Activated effector memory CD4-positive, alpha-beta T cell treated with Interleukin-2 at 50 U/mL for 16 hours (primary cell): ENCODE results near the gene STT3B.
A peak's percentile ranks its signal among the peaks of the same experiment; 100 is the strongest.
"Not testable (repeated sequence)": the region's sequence is repeated elsewhere in the genome, so short reads cannot be mapped to it uniquely, and the experiment has no call there.

Experiments
- DNase-seq: peaks from one replicate; pipeline ENCODE4 v3.0.0-alpha.2; 2020

Gene STT3B

DNA sequence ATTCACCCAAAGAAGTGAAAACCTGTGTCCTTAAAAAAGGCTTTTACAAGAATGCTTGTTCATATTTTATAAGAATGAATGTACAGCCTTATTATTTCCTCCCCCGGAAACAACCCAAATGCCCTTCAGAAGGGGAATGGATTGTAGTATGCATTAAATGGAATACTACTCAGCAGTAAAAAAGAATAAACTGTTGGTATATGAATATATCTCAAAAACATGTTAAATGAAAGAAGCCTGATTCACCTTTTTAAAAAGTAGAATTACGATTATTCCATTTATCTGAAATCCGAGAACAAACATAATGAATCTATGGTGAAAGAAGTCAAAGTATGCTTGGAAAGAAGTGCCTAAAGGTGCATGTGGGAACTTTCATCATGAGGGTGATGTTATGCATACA, 20.5 kb downstream of the STT3B start:
- DNase-seq, result no peak

DNA sequence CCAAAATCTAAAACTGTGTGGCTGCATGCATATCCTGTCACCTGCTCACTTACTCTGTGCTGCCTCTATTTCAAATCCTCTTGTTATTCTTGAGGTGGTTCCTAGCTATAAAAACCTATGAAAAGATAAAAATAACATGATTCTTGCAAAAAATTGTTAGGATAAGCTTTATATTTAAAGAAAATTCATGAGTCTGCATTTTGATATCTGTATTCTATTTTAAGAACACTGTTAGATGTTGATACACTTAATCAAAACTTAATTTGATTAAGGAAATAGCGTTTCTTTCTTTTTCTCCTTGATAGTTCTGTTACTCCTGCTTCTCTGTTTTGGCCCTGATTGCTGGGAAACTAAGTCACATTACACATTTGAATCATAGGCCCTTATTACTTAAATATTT, 22.5 kb downstream of the STT3B start:
- DNase-seq, result no peak

DNA sequence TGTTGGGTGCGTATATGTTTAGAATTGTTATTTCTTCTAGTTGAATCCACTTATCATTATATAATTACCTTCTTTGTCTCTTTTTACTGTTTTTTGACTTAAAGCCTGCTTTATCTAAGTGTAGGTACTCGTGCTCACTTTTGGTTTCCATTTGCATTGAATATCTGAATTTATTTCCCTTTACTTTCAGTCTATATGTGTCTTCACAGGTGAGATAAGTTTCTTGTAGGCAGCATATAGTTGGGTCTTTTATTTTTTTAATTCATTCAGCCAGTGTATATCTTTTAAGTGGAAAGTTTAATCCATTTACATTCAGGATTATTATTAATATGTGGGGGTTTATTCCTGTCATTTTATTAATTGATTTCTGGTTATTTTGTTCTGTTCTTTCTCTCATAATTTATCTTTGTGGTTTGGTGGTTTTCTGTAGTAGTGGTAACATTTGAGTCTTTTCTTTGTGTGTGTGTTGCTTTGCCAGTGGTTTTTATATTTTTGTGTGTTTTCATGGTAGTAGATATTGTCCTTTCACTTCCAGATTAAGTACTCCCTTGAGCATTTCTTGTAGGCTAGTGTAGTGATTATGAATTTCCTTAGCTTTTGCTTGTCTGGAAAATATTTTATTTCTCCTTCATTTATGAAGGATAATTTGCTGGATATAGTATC, 27.3 kb downstream of the STT3B start:
- no peak for DNase-seq

DNA sequence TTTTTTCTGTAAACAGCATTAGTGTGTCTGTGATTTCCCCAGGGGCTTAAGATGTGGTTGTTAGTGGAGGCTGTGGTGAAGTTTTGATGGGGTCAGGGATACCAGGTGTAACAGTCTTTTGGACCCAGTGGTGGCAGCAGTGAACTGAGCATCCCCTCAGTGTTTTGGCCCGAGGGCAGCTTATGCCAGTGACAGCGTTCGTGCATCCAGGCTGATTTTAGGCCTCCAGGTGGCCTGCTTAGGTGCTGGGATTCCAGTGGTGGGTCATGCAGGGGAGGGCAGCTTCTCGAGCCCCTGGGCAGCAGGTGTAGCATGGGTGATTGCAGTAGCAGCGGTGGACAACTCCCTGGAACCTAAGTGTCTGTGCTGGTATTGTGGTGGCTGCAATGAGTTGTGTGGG, 29.2 kb downstream of the STT3B start:
- DNase-seq, result no peak

DNA sequence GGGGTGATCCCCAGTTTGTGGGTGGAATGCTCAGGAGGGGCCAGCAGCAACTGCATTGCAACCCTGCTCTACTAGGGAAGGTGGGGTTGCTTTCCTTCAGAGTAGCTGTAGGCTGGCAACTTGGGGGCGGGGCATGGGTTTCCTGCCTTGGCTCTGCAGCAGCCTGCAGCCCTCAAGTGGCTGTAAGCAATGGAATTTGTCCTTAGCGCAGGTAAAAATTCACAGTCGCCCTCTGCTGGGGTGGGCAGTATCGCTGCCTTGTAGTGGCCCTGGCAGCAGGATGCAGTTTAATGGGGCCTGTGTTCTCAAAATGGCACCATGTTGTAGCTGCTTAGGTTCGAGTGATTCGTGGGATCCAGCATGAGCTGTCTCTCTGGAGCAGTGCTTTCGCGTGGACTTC, 29.8 kb downstream of the STT3B start:
- DNase-seq, result peak; percentile 16

DNA sequence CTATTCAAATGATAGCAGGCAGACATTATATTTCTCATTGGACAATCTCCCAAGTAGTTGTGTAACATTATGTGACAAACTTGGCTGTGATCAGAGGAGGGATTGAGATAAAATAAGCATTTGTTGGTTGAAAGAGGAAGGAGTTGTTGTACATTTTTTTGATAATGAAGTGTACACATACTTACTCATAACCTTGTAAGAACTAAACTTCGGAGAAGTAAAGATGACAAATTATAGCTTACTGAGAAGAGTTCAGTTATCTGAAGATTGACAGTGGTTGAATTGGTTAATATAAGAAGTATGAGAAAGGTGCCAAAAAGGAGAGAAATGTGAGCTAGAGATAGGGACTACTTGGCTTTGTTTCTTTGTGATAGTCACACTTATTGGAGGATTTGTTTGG, 32.6 kb downstream of the STT3B start:
- DNase-seq, result no peak

DNA sequence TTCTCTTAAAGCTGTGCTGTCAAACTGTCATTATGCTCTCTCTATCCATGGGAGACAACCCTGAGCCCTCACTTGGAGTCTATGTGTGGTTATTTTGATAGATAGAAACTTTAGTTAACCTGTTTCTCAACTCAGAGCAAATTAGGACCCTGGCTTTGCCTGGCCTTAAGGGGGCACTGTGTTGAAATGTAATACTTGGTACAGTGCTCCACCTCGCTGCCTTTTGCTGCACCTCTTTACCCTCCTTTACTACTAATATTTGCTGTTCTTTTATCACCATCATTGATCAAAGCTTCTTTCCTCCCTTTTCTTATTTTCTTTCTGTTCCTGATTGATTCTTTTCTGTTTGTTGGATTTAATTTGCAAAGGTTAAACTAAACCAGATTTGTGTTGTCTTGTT, 34.3 kb downstream of the STT3B start:
- DNase-seq, result no peak

DNA sequence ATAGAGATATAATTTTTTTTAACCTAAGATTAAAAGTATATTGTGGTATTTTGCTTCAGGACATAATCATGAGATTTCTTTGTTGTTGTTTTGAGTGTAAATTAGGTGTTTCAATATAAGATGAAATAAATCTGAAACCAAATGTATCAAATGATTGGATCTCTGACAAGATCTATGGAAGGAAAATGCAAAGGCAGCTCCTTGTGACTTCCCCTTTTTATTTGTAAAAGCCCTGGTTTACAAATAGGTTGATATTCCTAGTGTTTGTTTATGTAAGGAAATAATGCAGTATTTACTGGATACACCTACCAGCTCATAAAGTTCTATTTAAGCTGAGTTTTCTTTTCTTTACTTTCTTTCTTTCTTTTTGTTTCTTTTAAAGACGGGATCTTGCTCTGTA, 35.9 kb downstream of the STT3B start:
- DNase-seq, result no peak

DNA sequence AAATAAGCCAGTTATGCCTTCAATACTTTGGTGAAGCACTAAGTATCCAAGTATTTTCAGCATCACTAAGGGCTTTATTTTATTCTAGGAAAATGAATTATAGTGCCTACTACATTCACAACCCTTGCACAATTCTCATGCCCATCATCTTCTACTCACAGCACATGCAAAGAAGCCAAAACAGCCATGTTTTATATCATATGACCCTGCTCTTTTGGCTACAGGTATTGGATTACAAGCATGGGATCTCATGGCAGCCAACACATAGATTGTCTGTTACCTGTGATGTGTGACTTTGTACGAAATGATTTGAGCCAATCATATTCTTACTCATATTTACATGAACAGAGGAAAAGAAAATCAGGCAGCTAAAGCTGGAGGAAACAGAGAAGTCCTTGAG, 38.6 kb downstream of the STT3B start:
- no peak for DNase-seq

DNA sequence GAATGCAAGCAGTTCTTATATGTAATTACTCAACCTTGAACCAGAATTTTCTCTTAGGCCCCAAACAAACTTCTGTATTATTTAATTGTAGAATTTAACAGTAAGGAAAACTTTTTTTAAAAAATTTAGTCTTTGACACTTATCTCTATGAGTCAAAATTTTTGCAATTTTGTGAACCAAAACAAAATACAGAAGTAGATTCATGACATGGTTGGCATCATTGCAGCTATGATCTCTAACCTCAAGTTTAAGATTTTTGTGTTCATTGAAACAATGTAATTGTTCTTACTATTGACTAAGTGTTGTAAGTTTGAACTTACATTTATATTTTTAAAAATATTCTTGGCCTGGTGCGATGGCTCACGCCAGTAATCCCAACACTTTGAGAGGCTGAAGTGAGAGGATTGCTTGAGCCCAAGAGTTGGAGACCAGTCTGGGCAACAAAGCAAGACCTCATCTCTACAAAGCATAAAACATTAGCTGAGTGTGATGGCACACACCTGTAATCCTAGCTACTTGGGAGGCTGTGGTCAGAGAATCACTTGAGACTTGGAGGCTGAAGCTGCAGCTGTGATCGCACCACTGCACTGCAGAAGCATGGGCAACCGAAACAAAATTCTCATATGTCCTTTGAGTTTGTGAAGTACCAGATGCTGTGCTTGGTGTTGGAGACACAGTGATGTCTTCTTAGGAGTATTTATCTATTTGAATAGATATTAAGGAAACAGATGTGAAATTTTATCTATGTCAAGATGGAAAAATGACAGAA, 39.7 kb downstream of the STT3B start:
- DNase-seq, result no peak

DNA sequence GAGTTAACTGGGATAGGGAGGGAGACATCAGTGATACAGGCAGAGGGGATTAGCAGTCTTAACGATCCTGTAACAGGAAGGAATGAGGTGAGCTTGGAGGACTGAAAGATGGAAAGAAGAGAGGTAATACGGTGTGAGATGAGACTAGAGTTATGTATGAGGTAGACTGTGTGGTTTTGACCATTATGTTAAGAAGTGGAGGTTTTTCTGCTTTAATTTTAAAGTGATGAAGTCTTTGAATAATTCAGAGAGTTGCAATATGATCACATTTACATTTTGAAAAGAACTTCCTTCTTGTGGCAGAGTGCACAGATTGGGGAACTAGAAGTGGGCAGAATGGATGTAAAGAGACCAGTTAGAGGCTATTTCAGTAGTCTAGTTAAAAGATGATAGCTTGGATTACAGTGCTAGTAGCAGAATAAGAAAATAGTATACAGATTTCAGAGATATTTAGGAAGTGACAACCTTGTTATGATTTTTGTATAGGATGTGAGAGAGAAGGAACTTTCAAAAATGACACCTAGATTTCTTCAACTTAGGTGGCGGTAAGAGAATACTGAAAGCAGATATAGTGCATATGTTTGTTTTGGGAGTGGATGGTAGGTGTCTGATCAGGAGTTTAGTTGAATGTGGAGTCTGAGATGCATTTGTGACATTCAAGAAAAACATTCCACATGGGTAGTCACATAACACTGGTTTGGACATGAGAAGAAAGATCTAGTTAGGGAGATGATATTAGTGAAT, 40.5 kb downstream of the STT3B start:
- no peak for DNase-seq

DNA sequence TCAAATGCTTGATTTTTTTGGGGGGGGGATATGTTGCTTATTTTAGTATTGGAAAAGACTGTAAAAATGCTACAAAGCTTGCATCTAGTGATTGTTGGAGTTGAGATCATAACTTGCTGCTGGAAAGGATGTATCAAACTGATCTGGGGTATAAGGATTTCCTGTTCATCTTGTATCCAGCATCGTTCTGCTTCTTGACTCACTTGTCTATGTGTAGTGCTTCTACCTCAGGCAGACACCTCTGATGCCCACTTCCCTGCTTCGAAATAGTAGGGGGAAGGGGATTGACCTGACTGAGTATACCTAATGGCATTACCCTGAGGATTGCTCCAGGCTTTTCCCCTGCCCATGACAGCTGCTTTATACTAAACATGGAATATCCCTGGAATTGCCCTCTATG, 42.7 kb downstream of the STT3B start:
- DNase-seq, result no peak

DNA sequence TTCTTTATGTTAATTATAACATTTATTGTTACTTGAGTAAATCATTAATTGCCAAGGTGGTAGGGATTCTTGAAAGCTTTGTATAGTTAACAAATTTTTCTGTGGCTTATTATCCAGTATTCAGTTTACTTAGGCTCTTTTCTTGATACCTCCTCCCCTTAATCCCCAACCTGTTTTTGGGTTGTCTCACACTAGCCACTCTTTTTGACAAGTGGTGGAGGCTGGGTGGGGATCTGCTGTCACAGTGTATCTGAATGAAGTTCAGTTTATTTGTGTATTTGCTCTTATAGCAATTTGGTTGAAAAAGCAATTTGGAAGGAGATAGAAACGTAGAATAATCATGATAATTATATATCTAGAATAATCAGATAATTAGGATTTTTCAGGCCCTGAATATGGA, 43.8 kb downstream of the STT3B start:
- no peak for DNase-seq

DNA sequence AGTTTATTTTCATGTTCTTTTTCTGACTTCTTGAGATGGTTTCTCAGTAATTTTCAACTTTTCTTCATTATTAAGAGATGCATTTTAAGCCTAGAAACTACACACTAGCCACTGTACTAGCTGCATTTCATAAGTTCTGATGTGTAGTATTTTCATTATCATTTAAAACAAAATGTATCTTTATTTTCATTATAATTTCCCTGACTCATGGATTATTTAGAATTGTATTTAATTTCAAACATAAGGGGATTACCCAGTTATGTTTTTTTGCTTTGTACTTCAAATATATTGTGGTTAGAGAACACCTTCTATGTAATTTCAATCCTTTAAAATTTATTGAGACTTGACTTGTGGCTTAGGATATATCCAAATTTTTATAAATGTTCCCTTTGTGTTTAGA, 44.5 kb downstream of the STT3B start:
- no peak for DNase-seq

DNA sequence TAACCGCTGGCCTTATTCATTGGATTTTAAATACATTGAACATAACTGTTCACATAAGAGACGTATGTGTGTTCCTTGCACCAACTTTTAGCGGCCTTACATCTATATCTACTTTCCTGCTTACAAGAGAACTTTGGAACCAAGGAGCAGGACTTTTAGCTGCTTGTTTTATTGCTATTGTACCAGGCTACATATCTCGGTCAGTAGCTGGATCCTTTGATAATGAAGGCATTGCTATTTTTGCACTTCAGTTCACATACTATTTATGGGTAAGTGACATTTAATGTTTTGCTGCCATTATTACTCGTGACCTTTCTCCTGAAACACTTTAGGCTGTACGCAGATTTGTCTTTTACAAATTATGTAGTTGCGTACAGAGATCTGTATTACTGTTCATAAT, 47.1 kb downstream of the STT3B start:
- DNase-seq, result no peak

DNA sequence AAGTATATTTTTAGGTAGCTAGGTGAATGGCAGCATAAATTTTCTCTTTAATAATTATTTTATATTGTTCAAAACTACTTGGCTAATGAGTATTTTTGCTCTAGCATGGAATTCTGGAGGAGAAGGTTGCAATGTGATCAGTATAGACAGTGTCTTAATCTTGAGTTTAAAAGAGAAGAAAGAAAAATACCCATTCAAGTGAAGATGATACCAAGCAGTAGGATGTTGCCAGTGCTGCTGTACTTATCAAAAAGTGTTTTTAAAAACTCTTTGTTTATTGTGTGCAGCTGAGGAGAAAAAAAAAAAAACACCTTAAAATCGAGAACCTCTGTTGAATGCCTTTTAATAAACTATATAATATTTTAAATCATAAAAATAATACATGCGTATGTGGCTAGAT, 47.9 kb downstream of the STT3B start:
- DNase-seq, result no peak

DNA sequence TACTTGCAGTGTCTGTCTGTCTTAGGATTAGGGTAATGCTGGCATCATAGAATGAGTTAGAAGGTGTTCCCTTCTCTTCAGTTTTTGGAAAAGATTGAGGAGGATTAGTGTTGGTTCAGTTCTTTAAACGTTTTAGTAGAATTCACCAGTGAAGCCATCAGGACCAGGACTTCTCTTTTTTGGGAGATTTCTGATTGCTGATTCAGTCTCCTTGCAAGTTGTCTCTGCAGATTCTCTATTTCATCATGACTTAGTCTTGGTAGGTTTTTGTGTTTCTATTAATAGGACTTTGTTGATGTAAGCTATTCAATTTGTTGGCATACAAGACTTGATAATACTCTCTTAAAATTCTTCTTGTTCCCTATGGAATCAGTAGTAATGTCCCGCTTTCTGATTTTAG, 48.9 kb downstream of the STT3B start:
- no peak for DNase-seq

DNA sequence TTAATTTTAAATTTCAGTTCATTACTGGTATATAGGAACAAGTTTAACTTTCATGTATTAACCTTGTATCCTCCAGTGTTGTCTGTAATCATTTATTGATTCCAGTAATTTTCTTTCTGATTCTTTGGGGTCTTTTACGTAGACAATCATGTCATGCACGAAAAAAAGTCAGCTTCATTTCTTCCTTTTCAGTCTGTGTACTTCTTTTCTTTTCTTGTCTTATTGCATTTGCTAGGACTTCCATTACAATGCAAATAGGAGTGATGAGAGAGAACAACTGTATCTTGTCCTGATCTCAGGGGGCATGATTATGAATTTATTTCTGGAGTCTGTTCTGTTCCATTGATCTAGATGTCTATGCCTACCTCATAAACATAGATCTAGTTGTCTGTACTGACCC, 56.5 kb downstream of the STT3B start:
- DNase-seq, result no peak

DNA sequence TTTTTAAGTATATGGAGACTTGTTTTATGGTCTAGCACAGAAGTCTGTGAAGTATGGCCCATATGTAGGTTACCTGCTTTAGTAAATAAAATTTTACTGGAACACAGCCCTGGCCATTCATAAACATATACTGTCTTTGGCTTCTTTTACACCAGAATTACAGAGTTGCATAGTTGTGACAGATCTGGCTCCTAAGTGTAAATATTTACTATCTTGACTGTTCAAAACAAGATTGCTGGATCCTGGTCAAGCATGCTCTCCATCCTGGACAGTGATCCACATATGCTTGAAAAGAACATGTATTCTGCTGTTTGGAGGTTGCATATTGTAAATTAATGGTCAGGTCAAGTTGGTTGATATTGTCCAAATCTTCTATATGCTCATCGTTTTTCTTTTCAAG, 57.9 kb downstream of the STT3B start:
- DNase-seq, result no peak

DNA sequence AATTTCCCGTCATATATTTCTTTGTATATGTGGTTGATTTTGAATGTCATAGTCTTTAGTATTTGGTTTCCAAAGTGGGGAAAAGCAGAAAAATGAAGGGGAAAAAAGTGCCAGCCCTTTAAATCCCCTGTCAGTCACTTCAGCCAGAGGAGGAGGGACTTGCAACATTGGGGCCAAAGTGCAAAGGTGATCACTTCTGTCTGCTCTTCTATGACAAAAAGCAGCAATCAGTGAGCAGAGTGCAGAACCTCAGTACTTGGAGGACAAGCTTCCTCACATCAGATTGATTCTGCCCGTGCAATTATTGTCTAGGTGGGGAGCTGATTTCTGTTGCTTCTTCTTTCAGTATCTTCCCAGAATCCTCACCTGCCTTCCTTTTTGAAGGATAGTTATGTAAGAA, 60.0 kb downstream of the STT3B start:
- DNase-seq, result no peak

DNA sequence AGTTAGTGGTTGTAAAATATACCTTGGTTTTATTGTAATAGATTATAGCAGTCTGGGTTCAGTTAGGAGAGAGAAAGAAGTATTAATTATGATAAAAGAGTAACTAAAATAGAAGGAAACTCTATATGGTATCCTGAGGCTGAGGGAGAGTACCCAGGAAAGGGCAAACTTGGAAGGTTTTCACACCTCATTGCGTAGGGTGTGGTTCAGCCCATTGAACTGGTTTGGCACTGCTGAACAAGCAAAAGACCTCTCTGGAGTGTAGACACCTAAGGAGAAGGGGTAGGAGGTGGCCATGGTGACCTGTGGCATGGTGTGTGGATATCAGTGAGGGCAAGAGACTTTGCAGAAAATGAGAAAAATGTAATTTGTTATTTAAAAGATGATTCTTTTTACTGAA, 63.5 kb downstream of the STT3B start:
- no peak for DNase-seq

DNA sequence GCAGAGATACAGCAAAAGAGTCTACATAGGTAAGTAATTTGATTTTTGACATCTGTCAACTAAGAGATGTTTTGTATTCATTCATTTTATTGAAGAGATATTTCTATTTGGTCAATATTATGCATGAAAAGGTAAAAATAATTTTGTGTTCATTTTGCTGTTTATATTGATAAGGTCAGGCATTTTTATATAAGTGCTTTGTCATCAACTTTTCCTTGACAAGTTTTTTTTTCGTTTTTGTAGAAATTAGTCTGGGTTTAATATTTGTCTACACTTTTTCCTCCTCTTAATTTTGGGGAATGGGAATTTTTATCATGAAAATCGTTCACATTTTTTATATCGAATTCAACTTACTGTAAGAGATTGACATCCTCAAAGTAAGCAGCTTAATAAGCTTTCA, 67.7 kb downstream of the STT3B start:
- DNase-seq, result no peak

DNA sequence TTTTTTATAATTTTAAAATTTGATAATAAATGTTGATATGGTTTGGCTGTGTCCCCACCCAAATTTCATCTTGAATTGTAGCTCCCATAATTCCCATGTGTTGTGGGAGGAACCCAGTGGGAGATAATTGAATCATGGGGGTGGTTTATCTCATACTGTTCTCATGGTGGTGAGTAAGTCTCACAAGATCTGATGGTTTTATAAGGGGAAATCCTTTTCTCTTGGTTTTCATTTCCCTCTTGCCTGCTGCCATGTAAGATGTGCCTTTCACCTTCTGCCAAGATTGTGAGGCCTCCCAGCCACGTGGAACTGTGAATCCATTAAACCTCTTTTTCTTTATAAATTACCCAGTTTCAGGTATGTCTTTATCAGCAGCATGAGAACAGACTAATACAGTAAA, 72.6 kb downstream of the STT3B start:
- not testable (repeated sequence) for DNase-seq

DNA sequence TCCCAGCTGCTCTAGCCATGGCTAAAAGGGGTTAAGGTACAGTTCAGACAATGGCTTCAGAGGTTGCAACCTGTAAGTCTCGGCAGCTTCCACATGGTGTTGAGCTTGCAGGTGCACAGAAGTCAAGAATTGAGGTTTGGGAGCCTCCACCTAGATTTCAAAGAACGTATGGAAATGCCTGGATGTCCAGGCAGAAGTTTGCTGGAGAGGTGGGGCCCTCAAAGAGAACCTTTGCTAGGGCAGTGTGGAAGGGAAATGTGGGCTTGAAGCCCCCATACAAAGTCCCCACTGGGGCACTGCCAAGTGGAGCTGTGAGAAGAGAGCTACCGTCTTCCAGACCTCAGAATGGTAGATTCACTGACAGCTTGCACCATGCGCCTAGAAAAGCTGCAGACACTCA, 73.7 kb downstream of the STT3B start:
- DNase-seq, result no peak
